ENCODE data around the gene ALK.

Gene ALK

DNA sequence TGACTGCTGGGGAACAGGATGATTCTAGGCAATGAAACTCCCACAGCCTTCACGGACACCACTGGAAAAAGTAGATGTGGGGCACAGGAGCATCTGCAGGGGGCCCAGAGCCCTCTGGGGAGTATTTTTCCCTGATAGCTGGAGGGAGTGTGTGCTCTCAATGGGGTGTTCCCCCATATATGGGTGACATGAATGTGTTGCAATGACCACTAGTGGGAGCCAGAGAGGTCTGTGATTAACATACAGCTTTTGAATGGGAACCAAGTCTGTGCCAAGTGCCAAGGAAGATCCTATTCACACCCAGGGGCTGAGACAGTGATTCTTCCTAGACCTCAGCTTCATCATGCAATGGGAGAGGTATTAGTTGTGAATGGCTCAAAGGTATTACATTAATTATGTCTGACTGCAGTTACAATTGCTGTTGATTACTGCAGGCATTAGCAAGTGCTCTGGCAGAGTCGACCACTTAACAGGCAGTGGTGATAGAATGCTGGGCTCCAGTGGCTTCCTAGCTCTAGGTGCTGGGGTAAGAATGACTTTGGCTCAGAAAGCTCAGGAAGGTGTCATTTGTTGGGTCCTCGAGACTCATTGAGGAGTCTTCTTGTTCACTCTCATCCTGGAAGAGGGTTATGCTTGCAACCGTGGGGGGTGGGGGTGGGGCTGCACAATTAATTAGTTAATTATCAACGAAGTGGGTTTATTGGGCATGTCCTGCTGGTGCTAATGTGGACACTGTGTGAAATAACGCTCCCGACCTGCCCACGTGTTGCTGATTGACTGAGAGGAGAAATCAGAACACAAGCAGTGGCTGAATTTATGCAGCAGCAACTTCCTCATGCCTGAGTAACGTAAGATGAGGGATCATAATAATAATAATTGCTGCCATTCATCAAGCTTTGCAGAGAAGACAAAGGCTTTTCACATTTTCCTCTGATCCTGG lies 612.0 kb downstream of the ALK start:
- peak; percentile 76 to 79 for DNase-seq

DNA sequence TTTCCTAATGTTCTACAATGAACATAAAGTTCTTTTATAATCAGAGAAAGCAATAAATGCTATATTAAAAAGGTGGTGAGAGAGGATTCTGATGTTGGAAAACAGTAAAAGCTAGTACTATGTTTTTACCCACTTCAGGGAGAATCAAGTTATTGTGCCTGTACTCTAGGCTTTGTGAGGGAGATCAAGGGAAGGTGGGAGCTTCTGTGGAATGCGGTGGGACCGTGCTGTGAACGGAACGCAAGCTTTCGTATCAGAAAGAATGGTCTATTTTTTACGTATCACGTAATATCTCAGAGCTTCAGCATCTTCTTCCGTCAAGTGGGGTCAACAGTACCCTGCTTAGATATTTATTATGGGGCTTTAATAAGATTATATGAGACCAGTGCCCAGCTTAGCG lies 613.0 kb downstream of the ALK start:
- no peak for DNase-seq

DNA sequence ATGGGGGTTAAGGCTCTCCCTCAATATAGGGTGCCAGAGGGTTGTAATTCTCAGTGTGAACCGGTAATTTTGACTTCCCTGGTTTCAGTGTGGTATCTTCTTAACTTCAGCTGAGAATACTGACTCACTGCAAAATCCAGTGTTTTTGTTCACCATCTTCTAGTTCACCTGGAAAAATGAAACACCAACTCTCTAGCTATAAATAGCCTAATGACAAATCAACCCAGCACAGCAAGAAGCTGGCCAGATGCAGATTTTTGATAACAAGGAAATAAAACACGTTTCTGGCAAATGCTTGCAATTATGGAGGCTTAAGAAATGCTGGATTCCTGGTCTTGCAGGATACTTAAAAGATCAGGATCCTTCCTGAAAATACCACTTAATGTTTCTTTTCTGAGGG lies 613.9 kb downstream of the ALK start:
- no peak for DNase-seq

- DNase-seq = no peak
These were observed 615.6 kb downstream of the ALK start for GRCh38 chr2:29305762-29306161.

GRCh38 chr2:29304399-29305060 lies 616.9 kb downstream of the ALK start:
- no peak for DNase-seq

- DNase-seq = no peak
These were observed 624.8 kb downstream of the ALK start for GRCh38 chr2:29296585-29296984.

- peak in 1 of 2 donors; percentile 37 for DNase-seq
These were observed 625.5 kb downstream of the ALK start for GRCh38 chr2:29295845-29296244.

DNA sequence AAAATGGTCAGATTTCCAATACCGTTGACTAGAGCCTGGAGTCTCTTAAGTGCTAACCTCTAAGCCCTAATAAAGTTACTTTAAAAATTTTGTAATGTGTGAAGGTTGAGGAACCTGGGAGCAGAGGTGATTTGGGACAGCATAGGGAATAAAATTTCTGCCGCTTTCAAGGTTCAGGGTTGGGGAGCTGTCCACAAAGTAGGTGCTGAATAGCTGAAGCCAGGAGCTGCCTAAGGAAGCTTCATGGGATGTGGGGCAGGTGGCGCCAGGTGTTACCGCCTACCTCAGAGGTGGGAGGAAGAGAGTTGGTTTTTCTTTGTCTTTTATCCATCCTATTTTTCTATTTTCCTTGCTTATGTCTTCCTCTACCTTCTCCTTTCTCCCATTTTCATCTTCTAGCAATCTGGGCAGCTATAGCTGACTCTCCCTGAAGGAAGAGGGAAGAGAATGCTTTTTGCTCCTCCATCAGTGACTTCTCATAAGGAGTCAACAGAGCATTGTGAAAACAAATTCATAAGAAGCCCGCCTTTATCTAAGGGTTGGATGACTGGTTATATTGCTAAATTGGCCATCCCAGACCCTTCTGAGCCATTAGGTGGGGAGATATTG lies 627.5 kb downstream of the ALK start:
- DNase-seq = peak in 1 of 2 donors; percentile 12

DNA sequence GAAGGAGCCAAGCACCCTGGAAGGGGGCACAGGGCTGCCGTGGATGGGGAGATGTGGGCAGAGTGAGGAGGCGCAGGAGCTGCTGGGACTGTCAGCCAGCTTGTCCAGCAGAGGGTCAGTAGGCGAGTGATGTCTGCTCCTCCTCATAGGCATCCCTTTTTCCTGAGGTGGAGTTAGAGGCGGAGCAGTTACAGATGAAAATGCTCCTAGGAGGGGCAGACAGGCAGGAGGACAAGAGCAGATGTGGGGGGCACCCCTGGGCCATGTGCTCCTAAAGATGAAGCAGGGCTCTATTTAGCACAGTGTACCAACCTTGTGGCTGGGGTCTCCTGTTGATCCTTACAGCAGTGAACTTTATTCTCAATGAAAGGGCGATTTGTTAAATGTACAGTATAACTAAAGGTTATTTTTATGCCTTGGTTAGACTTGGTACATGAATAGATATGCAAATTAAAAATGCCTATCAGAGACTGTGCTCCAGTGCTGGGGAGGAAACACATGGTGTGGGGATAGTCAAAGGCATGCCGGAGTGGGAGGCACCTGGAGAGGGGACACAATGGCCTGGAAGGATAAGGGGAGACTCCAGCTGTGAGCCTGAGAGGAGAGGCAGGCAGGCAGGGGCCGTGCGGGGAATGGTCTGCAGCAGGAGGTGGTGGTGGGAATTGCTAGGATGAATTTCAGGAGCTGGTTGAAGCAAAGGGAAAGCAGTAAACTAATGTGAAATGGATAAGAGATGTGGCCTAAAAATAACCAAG lies 630.9 kb downstream of the ALK start:
- no peak for DNase-seq

DNA sequence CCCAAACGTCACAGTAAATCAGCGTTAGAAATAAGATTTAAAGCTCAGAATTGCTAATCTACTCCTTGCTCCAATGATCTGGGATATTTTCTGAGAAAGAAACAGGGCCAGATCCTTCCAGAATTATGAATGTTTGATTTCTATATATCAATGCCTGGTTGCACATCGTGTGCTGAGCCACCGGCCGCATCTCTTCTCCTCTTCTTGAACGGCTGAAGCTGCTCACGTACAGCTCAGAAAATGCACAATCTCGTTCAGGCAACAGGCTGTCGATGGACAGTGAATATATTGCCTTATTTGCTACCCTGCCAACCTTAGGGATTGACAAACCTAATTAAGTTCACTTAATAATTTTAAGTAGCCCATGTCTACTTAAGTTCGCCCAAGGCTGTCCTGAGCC lies 636.7 kb downstream of the ALK start:
- no peak for DNase-seq

GRCh38 chr2:29281916-29282247 lies 639.5 kb downstream of the ALK start:
- DNase-seq = no peak

GRCh38 chr2:29281086-29281915 lies 640.1 kb downstream of the ALK start:
- DNase-seq = no peak

DNA sequence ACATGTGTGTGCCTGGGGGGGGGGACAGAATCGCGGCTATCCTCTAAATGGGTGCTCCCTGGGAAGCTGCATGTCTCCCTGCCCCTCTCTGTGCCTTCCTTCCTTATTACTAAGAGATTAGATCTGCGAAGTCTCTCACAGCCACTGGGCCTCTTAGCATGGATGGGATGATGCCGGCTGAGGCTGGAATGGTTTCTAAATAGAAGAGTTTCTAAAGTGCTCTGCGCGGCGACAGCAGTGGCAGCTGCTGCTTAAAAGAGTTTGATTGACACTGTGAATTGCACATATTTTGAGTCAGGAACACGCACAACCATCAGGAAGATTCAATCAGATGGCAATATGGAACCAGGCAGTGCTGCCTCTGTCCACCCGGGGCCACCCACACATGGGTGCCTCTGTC lies 642.4 kb downstream of the ALK start:
- DNase-seq = no peak

GRCh38 chr2:29276151-29276550 lies 645.2 kb downstream of the ALK start:
- DNase-seq = no peak

GRCh38 chr2:29275186-29275585 lies 646.2 kb downstream of the ALK start:
- no peak for DNase-seq

DNA sequence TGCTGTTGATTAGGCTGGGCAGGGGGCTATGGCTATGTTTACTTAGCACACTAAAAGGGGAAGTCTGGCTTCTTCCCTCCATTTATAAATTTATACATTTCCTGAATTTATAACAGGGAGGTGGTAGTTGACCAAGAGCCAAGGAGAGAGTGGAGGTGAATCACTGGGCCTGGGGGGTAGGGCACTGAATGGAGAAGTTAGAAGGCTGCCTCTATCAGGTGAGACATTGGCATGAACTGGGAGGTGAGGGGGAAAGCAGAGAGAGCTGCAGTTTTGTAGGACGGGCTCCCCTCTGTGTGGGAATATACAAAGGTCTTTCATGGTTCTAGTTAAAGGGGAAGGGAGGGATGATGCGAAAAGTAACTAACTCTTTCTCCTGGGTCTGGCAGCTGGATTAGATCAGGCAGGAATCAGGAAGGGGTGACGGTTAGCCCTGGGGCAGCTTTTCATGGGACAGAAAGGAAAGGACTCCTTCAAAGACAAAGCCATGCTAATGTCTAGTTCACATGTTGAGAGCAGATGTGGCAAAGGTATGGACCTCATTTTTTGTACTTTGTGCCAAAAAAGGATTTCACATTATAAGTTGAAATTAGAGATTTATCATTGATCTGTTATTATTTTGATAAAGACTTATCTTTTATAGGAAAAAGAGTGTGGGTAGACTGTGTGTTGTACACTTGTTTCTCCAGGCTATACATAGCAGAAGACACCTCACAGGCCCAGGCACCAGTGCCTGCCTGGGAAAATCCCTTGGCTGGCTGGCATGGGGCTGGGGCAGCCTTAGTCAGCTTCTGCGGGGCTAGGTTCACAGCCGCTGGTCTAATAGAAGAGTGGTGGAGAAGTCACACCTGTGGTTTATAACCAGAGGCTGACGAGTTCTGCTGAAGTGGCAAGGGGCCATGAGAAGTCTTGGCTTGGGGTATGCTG lies 647.4 kb downstream of the ALK start:
- no peak for DNase-seq

GRCh38 chr2:29273004-29273684 lies 648.2 kb downstream of the ALK start:
- peak in 1 of 2 donors; percentile 13 for DNase-seq

GRCh38 chr2:29272311-29272710 lies 649.1 kb downstream of the ALK start:
- DNase-seq = no peak

DNA sequence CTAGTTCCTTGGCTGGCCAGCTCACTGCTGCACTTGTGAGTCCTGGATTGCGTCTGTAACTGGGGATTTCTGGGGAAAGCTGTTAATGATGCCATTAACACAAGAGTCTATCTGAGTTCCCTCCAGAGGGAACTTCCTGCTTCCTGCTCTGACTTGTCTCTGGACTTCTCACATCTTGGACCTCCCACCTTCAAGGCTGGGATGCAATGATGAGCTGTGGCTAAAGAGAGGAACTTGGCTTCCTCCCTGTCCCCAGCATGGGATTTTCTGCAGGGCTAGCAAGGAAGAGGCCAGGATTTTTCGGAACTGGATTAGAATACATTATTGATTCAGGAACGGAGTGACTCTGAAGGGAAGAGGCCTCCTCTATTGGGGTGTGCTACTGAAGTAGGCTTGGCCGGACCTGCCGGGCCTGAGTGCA lies 650.7 kb downstream of the ALK start:
- DNase-seq = peak in 1 of 2 donors; percentile 43

DNA sequence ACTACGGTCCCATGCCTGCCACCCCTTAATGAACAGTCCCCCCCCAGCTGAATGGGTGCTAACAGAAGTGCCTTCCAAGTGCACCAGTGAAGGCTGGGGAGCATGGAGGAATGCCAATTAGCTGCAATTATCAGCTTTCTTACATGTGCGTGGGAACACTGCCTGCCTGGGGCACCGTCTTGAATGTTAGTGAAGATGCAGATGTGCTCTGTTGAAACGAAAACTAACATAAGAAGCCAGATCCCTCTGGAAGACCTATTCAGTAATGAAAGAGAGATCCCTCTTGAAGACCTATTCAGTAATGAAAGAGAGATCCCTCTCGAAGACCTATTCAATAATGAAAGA lies 651.6 kb downstream of the ALK start:
- DNase-seq = no peak
